HG02798 (cell line): ENCODE measurements around the gene RIBC2.
A peak's percentile ranks its signal among the peaks of the same experiment; 100 is the strongest.
"Not testable (repeated sequence)": the region's sequence is repeated elsewhere in the genome, so short reads cannot be mapped to it uniquely, and the experiment has no call there.

Experiments used
- ATAC-seq: cut with Tn5 transposase; IDR thresholded peaks from one replicate; pipeline ENCODE4 v1.9.1; 2021; ENCODE audit warnings: mild to moderate bottlenecking; ENCODE audit not compliant: unreplicated experiment, poor library complexity

Gene RIBC2, protein sequence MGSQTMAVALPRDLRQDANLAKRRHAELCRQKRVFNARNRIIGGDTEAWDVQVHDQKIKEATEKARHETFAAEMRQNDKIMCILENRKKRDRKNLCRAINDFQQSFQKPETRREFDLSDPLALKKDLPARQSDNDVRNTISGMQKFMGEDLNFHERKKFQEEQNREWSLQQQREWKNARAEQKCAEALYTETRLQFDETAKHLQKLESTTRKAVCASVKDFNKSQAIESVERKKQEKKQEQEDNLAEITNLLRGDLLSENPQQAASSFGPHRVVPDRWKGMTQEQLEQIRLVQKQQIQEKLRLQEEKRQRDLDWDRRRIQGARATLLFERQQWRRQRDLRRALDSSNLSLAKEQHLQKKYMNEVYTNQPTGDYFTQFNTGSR

DNA sequence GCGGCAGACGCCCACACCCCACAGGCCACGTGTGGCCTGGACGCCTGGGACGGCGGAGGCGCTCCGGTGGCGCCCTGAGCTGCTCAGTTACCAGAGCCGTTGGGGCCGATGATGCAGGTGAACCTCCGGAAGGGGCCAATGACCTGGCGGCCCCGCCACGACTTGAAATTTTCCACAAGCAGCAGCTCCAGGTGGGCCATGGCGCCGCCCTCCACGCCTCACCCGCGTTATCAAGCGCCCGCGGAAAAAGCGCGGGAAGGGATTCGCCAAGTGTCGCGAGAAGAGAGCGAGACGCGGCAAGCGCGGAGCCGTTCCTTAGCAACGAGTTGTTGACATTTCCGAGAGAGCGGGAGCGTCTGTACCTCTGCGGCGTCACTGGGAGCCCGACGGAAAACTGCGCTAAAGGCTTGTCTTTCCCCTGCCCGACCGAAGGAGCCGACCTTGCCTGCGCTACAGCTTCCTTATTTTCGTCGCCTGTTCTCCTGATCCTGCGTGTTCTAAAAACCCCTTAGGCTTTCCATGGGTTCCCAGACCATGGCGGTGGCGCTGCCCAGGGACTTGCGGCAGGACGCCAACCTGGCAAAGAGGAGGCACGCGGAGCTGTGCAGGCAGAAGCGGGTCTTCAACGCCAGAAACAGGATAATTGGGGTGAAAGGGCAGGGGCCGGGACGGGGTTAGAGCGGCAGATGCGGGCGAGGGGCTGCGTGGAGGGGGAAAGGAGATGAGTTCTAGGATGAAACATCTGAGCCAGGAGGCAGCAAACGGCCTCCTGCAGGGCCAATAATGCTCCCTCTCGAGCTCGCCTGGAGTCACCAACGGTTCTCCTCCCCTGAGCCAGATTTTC is at the start of gene RIBC2, which contains the start of gene SMC1B:
Gene RIBC2, plus strand, starts transcription at position 326 of the 844 bp plus-strand sequence. Its CDS starts 194 bp downstream, at position 520.
Gene SMC1B, minus strand, starts transcription at position 232 of the 844 bp plus-strand sequence. Its CDS starts 32 bp downstream, at position 200.
- ATAC-seq = no peak

DNA sequence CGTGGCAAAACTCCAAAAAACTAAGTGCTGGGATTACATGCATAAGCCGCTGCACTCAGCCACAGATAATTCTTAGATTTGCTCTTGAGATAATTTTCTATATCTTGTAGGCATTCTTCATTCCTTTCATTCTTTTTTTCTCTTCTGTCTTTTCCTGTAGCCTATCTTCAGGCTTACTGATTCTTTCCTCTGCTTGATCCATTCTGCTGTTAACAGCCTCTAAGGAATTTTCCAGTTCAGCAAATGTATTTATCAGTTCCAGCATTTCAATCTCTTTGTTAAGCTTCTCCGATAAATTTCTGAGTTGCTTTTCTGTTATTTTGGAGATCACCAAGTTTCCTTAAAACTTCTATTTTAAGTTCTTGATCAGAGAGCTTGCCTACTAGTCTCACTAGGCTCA is 46.8 kb upstream of the RIBC2 start:
- no peak for ATAC-seq

DNA sequence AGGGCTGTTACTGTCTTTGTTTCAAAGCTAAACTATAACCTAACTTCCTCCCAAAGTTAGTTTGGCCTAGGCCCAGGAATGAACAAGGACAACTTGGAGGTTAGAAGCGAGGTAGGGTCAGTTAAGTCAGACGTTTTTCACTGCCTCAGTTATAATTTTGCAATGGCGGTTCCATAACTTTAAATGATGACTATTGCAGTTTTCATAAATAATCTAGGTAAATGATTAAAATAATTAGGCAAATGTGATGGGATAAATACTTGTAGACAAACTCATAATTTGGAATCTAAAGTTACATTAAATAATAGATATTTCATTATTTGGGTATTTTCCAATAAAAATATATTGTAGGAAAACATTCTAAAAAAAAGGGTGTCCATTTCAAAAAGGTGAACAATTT is 39.9 kb upstream of the RIBC2 start:
- not testable (repeated sequence) for ATAC-seq

DNA sequence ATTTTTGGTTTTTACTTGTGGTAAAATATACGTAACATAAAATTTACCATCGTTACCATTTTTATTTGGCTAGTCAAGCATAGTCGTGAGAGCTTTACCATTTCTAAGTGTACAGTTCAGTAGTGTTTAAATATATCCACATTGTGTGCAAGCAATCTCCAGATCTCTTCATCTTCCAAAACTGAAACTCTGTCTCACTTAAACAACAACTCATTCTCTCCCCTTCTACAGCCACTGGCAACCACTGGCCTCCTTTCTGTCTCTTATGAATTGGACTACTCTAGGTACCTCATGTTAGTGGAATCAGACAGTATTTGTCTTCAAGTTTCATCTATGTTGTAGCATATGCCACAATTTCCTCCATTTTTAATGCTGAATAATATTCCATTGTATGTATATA is 37.5 kb upstream of the RIBC2 start:
- ATAC-seq = peak; percentile 44

DNA sequence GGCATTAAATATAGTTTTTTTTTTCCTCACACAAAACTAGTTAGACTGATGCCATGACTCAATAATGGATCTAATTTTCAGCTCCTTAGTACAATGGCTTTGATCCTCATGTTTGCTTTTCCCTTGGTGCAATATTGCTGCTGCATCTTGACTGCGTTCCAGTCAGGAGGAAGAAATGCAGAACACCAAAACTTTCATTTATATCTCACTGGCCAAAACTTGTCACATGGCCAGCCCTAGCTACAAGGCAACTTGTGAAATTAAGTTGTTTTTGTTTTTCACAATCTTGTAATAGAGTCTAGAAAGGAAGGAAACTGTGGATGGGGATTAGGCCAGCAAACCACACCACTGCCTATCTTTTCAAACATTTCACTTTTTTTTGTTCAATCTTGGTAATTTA is 36.8 kb upstream of the RIBC2 start:
- no peak for ATAC-seq

DNA sequence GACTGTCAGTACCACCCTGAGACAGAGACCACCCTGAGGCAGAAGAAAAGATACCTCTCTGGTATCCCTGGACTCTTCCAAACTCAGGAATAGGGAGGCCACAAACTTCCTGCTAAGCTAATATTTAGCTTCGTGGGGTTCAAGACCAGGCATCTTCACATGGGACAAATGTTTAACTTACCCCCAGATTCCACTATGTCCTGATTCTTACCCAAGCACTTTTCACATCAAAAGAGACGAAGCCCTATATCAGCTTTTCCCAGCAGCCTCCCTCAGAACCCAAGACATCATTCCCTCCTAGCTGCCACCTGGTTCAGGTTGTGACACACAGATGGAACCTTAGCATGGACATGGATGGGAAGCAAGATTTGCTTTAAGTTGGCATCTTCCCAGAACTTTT is 32.1 kb upstream of the RIBC2 start:
- ATAC-seq = no peak

DNA sequence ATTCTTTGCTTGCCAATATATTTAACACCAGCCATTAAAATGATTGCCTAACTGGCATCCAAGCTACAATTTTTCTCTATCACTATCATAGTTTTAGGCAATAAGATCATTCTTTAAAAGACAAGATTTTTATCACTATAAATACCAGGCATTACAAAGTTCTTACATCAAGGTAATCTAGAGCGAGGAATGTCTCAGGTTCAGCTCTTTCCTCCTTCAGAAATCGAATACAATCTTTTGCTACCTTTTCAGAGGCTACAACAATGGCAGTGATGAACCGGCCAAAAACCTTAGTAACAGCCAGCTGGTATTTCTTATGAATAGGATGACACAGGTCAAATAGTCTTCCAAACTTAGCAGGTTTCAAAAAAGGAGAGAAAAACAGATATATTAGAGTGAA is 23.9 kb upstream of the RIBC2 start:
- no peak for ATAC-seq

DNA sequence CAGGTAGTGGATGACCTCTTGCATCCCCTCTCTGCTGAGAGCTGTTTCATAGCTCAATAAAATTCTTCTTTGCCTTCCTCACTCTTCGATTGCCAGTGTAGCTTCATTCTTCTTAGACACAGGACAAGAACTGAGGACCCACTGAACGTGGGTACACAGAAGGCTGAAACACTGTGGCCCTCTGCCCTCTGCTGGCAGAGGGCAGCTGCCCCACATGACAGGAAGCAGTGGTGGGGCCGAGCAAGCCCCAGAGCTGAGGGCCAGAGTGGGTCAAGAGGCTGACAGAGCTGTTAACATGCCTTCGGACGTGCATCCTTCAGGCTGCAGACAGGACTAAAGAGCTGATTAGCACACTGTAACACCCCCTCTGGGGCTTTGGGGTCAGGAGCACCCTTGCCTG is 15.7 kb upstream of the RIBC2 start:
- ATAC-seq = no peak

DNA sequence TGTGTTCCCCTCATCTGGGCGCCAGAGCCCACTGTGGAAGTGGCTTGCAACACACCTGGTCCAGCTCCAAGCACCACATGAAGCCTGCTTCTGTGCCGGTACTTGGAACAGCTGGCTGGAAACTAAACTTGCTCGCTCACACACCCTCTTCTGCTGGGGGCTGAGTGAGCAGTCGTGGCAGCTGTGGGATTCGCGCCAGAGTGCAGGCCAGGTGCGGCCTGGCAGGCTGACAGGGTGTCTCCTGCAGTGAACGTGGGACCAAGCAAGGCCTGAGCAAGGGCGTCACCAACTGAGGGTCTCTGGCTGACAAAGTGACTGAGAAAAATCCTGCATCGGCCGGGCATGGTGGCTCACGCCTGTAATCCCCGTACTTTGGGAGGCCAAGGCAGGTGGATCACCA is 15.3 kb upstream of the RIBC2 start:
- ATAC-seq = no peak

DNA sequence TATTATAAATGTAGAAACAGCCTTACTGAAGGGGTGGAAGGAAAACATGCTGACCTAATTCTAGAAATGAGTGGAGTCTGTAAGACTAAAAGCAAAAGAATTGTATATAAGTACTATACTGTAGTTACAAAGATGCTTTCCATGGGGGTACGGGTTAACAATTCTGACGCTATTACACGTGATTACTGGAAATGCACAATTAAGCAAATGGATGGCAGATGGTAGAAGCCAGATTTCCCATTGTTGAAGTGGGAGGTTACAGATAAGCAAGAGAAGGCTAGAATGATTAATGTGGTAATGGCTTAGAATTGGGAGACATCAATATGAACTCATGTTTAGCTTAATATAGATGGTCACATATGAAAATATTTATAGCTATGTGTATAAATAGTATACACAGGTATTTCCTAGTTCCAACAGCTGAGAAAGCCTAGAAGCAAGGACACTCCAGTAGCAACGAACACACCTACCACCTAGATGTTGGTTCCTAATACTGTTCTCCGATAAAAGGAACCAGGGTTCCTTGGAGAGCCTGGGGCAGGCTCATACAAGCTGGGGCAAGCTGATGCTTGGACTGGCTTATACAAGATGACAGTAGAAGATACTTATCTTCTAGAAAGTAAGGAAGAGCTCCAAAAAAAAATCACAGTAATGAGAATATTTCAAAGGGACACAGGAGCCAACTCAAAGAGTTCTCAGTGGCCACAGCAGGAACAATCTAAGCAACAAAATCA is 13.6 kb upstream of the RIBC2 start:
- ATAC-seq = no peak

DNA sequence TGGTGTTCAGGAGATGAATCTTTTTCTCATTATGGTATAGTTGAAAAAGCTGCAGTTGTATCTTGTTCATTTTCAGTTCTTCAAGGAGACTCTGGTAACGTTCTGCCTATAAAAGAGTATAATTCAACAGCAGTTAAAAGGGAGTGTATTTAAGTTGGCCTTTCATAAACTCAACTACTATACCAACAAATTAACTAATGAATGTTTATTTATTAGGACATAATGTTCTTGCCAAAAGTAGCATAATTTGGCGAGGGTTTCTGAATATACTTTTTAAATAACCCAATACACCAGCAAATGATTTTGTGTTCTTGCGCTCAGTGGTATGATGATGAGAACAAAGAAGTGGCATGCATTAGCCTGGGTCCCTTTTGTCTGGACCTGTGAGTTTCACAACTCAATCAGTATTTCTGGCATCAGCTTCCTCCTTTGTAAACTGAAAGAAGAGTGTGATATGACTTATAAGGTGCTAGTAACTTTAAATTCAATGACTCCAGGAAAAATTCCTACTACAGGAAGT is 11.0 kb upstream of the RIBC2 start:
- no peak for ATAC-seq

DNA sequence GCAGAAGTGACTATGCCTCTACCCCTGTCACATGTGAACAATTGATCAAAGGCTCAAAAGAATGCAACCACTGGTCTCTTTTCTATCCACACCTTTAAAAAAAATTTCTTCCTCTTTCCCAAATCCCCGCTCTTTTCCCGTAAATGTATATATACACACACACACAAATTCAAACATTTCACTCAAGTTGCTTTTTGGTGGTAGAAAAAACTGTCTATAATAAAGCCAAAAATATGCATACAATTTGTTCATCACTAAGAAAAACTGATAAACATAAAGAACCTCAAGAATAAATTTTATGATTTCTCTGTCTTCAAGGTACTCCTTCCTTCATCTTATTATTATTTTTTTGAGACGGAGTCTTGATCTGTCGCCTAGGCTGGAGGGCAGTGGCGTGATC is 5.7 kb upstream of the RIBC2 start:
- no peak for ATAC-seq

DNA sequence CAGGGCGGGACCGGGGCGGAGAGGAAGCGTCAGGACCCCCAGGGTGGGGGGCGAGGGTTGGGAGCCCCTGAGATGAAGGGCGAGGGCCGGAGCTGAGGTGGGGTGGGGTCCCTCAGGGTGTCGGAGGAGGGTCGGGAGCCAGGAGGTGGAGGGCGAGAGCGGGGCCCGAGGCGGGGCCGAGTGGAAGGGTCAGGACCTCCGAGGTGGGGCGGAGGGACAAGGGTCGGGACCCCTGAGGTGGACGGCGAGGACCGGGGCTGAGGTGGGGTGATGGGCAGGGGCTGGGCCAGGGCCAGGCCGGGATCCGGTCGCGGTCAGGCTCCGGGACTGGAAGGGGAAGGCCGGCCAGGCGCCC is 503 bp upstream of the RIBC2 start:
- ATAC-seq = no peak

DNA sequence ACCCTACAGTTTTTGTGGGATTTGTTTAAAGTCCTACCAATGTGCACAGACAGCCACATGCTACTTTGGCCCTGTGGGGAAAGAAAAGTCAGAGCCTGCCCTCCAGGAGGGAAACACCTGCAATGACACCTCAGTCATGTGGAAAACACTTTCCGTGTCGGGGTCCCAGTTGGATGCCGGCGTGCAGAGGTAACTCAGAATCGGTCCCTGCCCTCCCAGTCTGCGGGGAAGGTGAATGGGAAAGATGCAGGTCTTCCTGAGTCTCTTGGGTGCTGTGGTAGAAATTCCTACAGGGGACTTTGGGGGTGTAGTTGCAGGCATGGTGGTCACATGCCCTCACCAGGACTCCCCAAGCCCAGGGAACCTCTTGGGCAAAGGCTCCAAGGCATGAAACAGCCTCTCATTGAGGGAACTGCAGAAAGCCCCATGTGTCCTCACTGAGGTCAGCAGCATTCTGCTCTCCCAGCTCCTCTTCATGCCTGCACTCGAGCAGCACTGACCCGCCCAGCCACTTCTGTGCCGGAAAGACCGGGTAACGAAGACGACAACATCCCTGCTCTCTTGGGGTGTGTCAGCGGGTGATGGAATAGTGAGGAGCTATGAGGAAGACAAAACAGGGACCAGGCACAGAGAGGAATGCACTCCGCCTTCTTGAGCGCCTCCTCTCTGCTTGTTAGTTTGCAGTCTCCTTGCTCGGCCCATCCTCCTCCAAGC is 4.7 kb downstream of the RIBC2 start:
- ATAC-seq = no peak

DNA sequence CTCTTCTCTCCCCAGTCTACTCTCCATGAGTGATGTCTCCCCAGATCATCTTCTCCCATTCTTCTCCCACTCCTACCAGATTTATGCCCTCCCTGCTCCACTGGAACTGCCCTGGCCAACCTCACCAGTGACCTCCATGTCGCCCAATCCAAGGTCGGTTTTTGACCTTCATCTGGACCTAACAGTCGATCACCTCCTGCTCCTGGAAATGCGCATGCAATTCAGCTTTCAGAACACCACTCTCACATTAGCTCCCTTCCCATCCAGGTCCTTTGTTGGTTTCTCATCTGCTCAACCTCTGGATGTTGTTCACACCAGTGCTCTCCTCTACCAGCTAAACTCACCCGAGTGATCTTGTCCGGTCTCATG is 5.3 kb downstream of the RIBC2 start:
- no peak for ATAC-seq

DNA sequence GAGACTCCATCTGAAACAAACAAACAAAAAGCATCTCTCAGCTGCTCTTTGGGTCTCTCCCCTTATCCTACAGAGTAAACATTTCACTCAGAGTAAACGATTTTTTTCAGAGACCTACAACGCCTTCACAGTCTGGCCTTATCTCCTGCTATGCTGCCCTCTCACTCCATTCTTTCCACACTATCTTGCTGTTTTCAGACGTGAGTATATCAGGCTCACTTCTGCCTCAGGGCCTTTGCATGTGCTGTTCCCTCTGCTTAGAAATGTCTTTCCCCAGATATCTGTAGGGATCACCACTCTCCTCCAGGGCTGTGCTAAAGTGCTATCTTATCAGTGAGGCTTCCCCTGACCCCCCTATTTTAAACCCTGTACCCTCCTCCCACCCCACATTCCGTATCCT is 6.5 kb downstream of the RIBC2 start:
- ATAC-seq = no peak

DNA sequence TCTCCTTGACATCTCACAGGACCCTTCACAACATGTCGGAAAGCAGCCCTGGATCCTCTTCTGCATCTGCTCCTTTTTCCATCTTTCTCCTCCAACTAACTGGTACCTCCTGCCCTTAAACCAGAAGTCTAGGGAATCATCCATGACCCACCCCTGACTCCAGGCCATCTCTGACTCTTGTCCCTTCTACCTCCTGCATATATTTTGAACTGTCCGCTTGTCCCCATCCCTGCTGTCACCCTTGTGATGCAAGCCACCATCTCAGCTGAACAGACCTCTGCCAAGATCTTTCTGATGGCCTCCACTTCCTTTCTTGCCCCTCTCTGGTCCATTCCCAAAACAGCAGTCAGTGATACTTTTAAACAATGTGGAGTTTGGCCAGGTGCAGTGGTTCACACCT is 7.0 kb downstream of the RIBC2 start:
- ATAC-seq = no peak

DNA sequence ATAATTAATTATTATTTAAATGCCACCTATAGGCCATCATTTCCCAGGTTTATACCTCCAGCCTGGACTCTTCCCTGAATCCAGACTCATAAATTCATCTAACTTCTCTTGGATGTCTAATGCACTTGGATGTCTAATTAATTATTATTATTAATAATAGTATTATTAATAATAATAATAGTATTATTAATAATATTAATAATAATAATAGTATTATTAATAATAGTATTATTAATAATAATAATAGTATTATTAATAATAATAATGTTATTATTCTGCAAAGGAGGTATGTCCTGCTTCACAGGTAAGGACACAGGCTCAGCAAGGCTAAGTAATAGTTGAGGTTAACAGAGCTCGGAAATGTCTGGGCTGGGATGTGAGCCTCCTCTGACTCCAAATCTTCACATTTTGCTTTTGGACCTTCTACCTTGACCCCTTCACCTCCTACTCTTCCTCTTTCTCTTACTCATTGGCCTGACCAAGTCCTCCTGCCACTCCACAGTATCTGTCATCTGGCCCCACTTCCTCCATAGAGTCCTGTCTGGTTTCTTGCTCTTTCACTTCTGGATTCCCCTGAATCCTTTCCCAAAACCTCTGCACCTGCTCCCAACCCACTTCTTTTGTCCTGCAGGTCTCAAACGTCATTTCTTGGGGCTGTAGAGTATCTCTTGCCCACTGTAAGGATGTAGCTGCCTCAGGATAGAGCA is 8.0 kb downstream of the RIBC2 start:
- no peak for ATAC-seq

DNA sequence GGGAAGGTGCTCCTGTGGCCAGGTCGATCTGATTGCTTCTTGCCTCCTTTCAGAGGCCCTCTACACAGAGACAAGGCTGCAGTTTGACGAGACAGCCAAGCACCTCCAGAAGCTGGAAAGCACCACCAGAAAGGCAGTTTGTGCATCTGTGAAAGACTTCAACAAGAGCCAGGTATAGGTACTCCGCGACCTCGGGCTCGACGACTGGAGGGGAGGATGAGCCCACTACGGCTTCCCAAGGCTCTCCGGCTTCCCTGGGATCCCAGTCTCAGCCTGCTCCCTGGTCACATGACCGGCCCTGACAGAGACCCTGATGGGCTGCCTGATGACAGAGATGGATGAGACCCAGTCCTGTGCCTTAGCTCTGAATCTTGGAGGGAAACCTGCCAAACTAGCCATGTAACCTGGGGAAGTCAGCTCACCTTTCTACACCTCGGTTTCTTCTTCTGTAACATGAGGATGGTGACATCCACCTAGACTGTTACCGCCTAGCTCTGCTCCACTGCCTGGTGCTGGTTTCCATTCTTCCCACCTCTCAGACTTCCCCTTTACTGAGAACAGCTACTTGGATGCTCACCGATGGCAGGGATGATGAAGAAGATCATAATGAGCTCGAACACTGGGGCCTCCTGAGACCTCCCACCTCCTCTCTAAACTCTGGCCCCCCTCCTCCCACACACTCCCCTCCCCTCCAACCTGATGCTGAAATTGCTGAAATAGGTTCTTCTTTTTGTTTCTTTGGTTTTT is 8.9 kb downstream of the RIBC2 start:
- no peak for ATAC-seq
